ENCODE data around the gene PHF5A. TPM values are rescaled to one million over a fixed set of nuclear protein-coding genes. Genes with fewer than 3 reads are reported as not detected.

Gene PHF5A
- total and polyA plus RNA-seq, 2 of the 8 experiments (the other 6 are each of a cell fraction or from before 2014, with no cell fraction given), result 119 to 135 TPM

DNA sequence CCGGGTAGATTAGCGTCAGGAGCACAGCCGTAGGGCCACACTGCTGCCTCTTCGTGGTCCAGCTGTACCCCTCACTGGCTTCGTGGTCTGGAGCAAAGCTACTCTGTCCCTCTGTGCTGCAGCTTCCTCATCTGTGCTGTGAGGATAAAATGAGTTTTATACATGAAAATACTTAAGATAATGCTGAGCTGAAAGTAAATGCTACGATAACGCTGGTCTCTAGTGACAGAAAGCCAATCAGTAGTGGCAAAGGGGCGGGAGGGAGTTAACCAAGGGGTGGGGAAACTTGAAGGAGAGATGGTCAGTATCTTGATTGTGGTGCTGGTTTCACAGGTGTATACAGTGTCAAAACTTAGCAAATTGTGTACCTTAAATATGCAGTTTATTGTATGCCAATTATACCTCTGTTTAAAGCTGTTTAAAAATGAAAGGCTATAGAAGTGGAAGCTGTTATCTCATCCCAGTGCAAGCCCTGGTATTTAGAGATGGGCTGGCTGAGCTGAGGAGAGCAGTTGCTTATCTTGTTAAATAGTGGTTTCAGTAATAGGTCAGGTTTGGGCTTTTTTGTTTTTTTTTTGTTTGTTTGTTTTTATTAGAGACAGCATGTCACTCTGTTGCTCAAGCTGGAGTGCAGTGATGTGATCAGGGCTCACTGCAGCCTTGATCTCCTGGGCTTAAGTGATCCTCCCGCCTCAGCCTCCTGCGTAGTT is 37.2 kb upstream of the PHF5A start:
- H3K27ac ChIP-seq (ENCODE audit: low read depth, low read length), result no peak overlapping the region
- FAIRE-seq, result no peak

More for the DNA sequence above, 37.2 kb upstream of the PHF5A start:
- Histone ChIP-seq H2BK12ac (ENCODE audit: low read depth, low read length) (no peak overlapping the region), H2BK20ac (ENCODE audit: low read length) (no peak overlapping the region), H3K18ac (ENCODE audit: extremely low read depth, low read length) (no peak overlapping the region), H2BK5ac (ENCODE audit: low read depth, low read length) (no peak overlapping the region), H3K4ac (replicated peaks; ENCODE audit: insufficient read length, low read depth, low read length) (no peak overlapping the region), H2BK15ac (ENCODE audit: low read length) (no peak overlapping the region), H2AFZ (ENCODE audit: low read length) (no peak overlapping the region), H3K4me2 (ENCODE audit: insufficient read depth in 1 of 2, low read depth in 2 of 2, low read length in 2 of 2) (no peak overlapping the region), H3K9ac (replicated peaks in 1 of 4; ENCODE audit: extremely low read depth in 1 of 4, low read depth in 3 of 4, low read length in 3 of 4) (no peak overlapping the region), H4K20me1 (replicated peaks in 1 of 2; ENCODE audit: control insufficient read depth in 1 of 2, insufficient read depth in 2 of 2, low read length in 2 of 2) (peaks cover 0 to 8% of the 10 kb centered on the region in 2 experiments), H4K8ac (ENCODE audit: extremely low read depth, insufficient read depth, low read length) (no peak overlapping the region), H3K56ac (replicated peaks; ENCODE audit: insufficient read length, low read depth, low read length) (no peak overlapping the region), H3K14ac (ENCODE audit: insufficient read length) (no peak overlapping the region), H3K9me3 (ENCODE audit: insufficient read depth in 2 of 2, low read depth in 1 of 2, low read length in 1 of 2) (no peaks in the 10 kb centered on the region), H3K4me1 (replicated peaks in 1 of 4; ENCODE audit: control insufficient read depth in 3 of 4, insufficient read depth in 4 of 4, low read length in 3 of 4) (no peaks in the 10 kb centered on the region), H4K5ac (ENCODE audit: insufficient read length, low read depth, low read length) (no peak overlapping the region), H3K79me1 (ENCODE audit: low read depth, low read length) (no peaks in the 10 kb centered on the region; the same call in none of the 2 replicates), H3K79me2 (ENCODE audit: control insufficient read depth in 1 of 2, insufficient read depth in 2 of 2, low read length in 2 of 2) (peaks cover 0 to 5% of the 10 kb centered on the region in 2 experiments; a peak in 1 of 4 replicates), H2AK5ac (ENCODE audit: low read depth, low read length) (no peak overlapping the region), H3K23me2 (ENCODE audit: low read depth, low read length) (no peaks in the 10 kb centered on the region), H2BK120ac (replicated peaks; ENCODE audit: low read depth, low read length) (no peak overlapping the region), H3K27me3 (replicated peaks in 1 of 4; ENCODE audit: control insufficient read depth in 3 of 4, extremely low read depth in 1 of 4, insufficient read depth in 3 of 4, low read length in 3 of 4) (no peaks in the 10 kb centered on the region), H3K36me3 (ENCODE audit: control insufficient read depth in 2 of 4, insufficient read depth in 4 of 4, low read length in 3 of 4) (peaks cover 0 to 10% (median 4%) of the 10 kb centered on the region in 4 experiments; a peak in 5 of 8 replicates), H3K23ac (ENCODE audit: insufficient read length) (no peak overlapping the region), H3K4me3 (ENCODE audit: extremely low read depth in 1 of 4, insufficient read depth in 2 of 4, low read depth in 3 of 4, low read length in 4 of 4) (no peak overlapping the region), H4K91ac (replicated peaks; ENCODE audit: insufficient read length, low read length) (no peak overlapping the region)
- DNase-seq (ENCODE audit: low read depth in 1 of 2, low spot score in 2 of 2), result no peak
- CTCF ChIA-PET (ENCODE audit: partially characterized antibody), result interaction anchor here (0.8 to 17.6 kb wide), 9 partner anchors 9 to 95 kb away, joined by 3 to 218 read pairs (median 5); no protein-coding TSS in a partner anchor
- WGBS, 2 experiments (ENCODE audit: extremely low coverage in 1 of 2, insufficient coverage in 1 of 2, insufficient read length in 1 of 2, insufficient replicate concordance in 2 of 2, low coverage in 1 of 2, low lambda C conversion rate in 2 of 2, missing lambda C conversion rate in 1 of 2), result 96% methylated on average over 10 of the region's 10 CpGs; no CpG with 5 or more reads in 1 of the 2 experiments
- no peak for TF ChIP-seq JUN (IDR thresholded peaks at IDR 0.05; ENCODE audit: low read depth, low read length)
- TF ChIP-seq, protein P1, sequence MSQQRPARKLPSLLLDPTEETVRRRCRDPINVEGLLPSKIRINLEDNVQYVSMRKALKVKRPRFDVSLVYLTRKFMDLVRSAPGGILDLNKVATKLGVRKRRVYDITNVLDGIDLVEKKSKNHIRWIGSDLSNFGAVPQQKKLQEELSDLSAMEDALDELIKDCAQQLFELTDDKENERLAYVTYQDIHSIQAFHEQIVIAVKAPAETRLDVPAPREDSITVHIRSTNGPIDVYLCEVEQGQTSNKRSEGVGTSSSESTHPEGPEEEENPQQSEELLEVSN (IDR thresholded peaks at IDR 0.05), result no peak
- no peak for TF ChIP-seq HDAC2 (IDR thresholded peaks at IDR 0.05; ENCODE audit: borderline replicate concordance in 1 of 2, low read depth in 2 of 2, low read length in 2 of 2)
- TF ChIP-seq RBBP5 (IDR thresholded peaks at IDR 0.05; ENCODE audit: borderline replicate concordance, low read depth, low read length), result no peak
- TF ChIP-seq GABPA (IDR thresholded peaks at IDR 0.05; ENCODE audit: borderline replicate concordance, insufficient read depth, low read length), result no peak
- POLR2A ChIA-PET (ENCODE audit: partially characterized antibody), result interaction anchor here (0.8 to 3.7 kb wide), 5 partner anchors 12 to 60 kb away, joined by 3 to 16 read pairs (median 5); partner anchors contain the start of genes ACO2, PHF5A and TOB2

Data from H1 (cell line).